Keratinocyte (primary cell): ENCODE results near the gene GPR158.

Experiments used
- EZH2 ChIP-seq: IDR thresholded peaks from one replicate; pipeline ENCODE4 v1.6.1; 2012; ENCODE audit warnings: inconsistent platforms, mild to moderate bottlenecking, low read length, moderate library complexity
- TF ChIP-seq, protein P1 (sequence below), 3 experiments: IDR thresholded peaks in 1 of 3; conservative IDR thresholded peaks in 1 of 3; optimal IDR thresholded peaks in 1 of 3; 2 replicates in 2 of 3; 3 replicates in 1 of 3; pipeline versions ENCODE3 to v1.5.1; 2011; ENCODE audit warnings: low read length in 3 of 3, mild to moderate bottlenecking in 3 of 3, moderate library complexity in 2 of 3, control low read depth in 1 of 3, inconsistent platforms in 1 of 3; ENCODE audit not compliant: insufficient read depth in 2 of 3; ENCODE audit errors: extremely low read depth in 1 of 3

DNA sequence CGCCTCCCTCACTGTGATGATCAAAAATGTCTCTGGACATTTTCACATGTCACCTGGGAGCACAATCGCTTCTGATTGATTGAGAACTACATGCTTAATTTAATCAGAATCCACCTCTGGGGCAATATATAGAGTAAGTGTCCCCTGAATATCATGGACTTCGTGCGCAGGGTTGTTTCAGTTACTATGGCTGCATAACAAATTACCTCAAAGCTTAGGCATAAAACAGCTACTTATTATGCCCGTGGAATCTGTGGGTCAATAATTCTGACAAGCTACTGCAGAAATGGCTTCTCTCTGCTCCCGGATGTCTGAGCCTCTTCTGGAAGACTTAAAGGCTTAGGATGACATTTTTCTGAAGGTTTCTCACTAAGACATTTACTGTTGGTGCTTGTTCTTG is 334.4 kb downstream of the GPR158 start:
- TF ChIP-seq, protein P1, sequence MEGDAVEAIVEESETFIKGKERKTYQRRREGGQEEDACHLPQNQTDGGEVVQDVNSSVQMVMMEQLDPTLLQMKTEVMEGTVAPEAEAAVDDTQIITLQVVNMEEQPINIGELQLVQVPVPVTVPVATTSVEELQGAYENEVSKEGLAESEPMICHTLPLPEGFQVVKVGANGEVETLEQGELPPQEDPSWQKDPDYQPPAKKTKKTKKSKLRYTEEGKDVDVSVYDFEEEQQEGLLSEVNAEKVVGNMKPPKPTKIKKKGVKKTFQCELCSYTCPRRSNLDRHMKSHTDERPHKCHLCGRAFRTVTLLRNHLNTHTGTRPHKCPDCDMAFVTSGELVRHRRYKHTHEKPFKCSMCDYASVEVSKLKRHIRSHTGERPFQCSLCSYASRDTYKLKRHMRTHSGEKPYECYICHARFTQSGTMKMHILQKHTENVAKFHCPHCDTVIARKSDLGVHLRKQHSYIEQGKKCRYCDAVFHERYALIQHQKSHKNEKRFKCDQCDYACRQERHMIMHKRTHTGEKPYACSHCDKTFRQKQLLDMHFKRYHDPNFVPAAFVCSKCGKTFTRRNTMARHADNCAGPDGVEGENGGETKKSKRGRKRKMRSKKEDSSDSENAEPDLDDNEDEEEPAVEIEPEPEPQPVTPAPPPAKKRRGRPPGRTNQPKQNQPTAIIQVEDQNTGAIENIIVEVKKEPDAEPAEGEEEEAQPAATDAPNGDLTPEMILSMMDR (optimal IDR thresholded peaks at IDR 0.05 in 1 of 3, IDR thresholded peaks at IDR 0.05 in 1 of 3, conservative IDR thresholded peaks at IDR 0.05 in 1 of 3; ENCODE audit: extremely low read depth in 1 of 3, insufficient read depth in 2 of 3, low read length in 3 of 3), result no peak
- no peak for TF ChIP-seq EZH2
